NCI-H526 treated with DMSO at 0.1 percent for 48 hours (cell line): ENCODE results near the gene IL15RA.
"Not testable (repeated sequence)": the region's sequence is repeated elsewhere in the genome, so short reads cannot be mapped to it uniquely, and the experiment has no call there.

Experiments used
- DNase-seq: peaks from one replicate; lab custom pipeline; 2025; lab: John Stamatoyannopoulos, UW

IL15RA gene

DNA sequence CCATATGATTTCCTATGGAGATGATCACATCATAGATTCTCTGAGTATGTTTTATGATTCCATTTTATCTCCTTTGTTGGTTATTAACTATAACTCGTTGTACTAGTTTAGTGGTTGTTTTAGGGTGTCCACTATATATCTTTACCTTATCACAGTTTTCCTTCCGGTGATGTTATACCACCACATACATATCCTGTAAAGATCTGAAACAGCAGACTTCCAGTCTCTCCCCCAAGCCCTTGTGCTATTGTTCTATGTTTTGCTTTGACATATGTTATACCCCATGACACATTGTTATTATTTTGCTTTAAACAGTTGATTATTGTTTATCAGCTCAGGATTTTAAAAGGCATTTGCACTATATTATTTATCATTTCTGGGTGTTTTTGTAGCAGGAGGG lies 7.3 kb downstream of the IL15RA start:
- no peak for DNase-seq

DNA sequence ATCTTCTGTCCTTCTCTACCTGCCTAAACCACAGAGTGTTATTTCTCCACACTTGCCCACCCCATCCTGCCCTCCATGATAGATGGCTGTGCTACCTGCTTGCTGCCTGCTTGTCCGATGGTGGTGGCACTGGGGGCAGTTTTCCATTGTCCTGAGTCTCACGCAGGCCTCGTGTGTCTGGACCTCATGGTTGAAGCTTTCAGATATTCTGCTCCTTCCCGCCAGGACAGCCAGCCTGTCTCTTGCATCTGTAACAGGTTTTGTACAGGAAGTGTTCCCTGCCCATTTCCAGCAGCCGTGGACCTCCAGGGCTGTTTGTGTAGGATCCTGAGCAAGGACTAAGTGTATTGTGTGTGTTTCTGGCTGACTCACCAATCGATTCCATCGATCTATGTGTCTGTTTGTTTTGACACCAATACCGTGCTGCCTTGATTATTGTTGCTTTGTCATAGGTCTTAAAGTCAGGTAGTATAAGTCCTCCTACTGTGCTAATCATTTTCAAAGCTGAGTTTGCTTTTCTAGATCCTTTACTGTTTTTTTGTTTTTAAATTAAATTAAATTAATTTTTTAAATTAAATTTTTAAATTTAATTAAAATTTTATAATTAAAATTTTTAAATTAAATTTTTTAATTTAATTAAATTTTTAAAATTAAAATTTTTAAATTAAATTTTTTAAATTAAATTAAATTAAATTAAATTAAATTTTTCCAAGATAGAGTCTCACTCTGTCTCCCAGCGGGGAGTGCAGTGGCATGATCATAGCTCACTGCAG lies 8.5 kb downstream of the IL15RA start:
- no peak for DNase-seq

DNA sequence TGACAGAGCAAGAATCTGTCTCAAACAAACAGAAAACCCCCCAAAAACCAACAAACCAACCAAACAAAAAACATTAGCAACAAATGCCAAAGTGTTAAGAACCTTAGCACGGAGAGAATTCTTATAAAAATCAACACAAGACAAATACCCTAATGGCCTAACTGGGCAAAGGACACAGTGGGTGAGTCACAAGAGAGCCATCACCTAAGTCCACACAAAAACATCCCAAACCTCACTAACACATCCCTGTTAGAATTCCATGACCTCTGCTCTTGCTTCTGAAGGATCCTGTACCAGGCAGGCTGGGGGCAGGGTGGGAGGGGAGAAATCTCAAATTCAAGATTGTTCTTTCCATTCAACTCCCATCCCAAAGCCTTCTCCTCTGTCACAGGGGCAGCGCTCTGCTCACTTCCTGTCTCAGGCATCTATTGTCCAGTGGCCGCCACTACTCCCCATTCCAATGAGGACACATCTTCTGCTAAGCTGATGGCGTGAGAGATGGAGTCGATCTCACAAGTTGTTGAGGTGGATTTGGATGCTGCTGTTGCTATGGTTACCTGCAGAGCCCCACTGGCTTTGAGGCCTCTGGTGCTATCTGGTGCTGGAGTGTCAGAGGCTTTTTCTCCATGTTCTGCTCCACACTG lies 9.2 kb downstream of the IL15RA start:
- DNase-seq, result no peak

DNA sequence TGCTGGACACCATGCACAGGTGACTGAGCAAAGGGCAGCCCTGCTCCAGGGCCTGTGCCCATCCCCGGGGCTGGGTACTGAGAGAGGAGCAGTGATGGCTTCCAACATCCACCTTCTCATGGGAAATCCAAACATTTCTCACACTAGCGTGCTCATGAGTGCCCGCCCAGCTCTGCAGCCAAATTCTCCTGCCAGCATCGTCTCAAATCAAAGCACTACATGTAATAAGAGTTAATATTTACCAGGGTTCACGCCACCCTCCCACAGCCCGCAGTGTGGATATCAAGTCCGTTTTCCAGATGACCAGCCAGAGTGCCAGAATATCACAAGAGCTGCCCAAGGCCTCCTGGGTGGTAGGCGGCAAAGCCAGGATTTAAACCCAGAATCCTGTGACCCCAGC lies 12.1 kb downstream of the IL15RA start:
- DNase-seq, result no peak

DNA sequence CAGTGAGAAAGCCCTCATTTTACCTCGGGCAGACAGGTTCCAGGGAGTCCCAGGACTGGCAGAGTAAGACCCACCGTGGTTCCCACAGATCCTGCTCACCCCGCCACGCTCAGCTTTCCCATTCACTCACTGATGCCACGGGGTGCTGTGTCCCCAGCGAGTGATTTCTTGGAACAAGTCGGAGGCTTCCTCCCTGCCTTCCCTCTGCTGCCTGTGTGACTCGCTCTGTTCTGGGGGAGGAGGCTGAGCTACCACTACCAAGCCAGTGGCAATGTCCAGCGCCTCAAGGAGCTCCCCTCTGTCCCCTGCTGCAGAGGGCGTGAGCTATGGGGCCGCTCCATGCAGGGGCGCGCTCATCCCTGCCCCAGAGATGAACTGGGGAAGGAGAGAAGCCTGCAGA lies 12.6 kb downstream of the IL15RA start:
- no peak for DNase-seq

DNA sequence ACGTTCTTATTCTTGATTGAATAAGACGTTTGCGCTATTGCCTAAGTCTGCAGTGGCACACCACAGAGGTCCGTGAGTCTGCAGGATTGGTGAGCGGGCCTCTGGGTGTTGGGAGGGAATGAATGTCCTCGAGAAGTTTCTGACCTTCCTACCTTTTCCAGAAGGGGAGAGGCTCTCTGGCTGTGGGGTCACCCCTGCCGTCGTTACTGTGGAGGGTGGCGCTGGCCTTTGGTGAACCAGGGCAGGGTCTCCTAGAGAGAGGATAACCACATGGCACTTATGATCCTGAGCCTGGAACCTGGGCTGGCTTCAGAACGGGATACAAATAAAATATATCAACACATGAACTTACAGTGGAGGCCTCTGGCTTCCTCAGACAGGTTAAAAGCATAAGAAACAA lies 13.8 kb downstream of the IL15RA start:
- no peak for DNase-seq

DNA sequence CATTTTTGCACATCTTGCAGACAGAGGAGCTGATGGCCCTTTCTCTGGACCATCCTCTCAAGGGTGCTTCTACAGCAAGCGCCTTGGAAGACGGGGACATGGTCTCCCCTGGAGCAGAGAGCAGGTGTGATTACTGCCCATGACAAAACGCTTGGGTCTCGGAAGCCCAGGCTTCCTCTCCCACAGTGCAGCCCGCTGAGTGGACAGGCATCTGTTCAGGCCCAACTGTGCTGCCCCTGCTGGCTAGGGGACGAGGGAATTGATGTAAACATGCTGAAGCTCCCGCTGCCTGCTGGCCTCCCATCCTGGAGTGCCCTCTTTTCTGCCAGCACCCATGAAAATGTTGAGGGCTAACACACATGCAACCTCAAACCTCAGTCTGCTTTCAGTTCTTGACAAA lies 14.3 kb downstream of the IL15RA start:
- no peak for DNase-seq

DNA sequence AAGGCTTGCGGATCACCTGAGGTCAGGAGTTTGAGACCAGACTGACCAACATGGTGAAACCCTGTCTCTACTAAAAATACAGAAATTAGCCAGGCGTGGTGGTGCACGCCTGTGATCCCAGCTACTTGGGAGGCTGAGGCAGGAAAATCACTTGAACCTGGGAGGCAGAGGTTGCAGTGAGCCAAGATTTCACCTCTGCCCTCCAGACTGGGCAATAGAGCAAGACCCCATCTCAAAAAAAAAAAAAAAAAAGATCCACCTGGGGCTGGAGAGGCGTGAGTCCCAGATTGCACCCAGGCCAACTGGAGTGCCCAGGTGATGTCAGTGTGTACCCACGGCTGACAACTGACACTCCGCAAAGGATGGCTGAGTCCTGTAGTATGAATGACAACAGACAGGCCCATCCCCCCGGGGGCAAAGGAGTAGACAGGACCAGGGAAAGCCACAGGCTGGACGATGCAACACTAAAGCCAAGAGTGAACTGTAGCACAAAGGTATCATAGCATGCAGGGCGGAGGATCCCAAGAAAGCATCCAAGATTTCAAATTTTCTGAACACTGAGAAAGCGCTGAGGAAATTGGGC lies 14.9 kb downstream of the IL15RA start:
- not testable (repeated sequence) for DNase-seq

DNA sequence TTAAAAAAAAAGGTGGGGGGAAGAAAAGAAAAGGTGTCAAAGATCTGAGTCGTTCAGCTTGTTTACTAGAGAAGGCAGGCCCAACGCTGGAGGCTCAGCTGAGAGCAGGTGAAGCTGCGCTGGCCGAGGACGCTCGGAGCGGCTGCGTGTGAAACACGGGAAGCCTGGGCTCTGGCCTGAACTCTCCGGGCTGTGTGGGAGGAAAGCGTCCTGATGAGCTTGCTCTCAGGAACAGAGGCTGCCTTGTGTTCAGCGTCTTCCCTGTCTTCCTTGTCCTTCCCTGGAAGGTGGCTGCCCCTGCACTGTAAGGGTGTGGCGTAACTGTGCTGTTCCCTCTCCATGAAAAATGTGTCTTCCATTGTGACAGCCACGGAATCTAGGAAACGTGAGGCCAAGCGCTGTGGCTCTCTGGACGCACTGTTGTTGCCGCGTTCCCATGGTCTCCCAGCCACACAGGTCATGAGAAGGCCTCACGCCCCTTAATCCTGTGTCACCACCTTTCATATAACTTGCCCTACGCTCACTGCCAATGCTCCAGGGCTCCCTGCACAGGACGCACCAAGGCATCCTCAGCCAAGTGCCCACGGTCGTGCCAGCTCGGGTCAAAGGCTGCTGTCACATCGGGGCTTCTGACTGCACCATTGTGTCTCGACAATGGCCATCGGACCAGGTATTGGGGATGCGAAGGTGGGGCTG lies 15.8 kb downstream of the IL15RA start:
- DNase-seq, result no peak

DNA sequence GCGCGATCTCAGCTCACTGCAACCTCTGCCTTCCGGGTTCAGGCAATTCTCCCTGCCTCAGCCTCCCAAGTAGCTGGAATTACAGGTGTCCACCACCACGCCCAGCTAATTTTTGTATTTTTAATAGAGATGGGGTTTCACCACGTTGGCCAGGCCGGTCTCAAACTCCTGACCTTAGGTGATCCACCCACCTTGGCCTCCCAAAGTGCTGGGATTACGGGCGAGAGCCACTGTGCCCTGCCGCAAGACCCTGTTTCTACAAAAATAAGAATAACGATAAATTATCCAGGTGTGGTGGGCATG lies 16.4 kb downstream of the IL15RA start:
- not testable (repeated sequence) for DNase-seq

DNA sequence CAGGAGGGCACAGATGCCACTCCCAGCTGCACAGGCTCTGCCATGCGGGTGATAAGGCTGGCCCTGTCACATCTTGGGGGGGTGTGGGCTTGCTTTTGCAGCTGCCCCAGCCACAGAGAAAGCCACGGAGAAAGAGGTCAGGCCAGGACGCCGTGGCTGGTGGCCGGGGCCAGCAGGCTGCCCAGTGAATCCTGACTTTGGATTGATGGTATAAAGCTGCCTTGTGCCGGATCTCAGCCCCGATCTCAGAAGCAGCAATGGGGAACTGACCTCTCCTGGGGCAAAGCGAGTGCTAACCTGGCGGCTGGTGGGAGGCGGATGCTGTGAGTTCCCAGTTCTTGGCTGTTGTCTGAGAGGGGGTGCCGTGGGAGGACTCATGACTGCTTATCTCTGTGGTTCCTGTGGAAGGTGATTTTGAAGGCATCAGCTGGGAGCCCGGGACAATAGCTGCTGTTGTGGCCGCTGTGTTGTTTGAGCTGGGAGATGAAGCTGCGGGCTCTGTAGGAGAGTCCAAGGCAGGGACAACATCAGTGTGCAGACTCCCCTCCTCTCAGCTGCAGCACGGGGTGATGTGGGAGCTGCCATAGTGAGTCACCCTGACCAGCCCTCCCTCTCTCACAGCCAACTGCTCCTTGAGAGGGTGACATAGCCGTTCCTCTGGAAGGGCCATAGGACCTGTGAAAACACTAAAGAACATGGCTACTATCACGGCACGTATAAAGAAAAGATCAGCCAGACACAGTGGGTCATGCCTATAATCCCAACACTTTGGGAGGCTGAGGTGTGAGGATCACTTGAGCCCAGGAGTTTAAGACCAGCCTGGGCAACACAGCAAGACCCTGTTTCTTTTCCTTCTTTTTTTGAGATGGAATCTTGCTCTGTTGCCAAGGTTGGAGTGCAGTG lies 17.0 kb downstream of the IL15RA start:
- DNase-seq, result no peak

DNA sequence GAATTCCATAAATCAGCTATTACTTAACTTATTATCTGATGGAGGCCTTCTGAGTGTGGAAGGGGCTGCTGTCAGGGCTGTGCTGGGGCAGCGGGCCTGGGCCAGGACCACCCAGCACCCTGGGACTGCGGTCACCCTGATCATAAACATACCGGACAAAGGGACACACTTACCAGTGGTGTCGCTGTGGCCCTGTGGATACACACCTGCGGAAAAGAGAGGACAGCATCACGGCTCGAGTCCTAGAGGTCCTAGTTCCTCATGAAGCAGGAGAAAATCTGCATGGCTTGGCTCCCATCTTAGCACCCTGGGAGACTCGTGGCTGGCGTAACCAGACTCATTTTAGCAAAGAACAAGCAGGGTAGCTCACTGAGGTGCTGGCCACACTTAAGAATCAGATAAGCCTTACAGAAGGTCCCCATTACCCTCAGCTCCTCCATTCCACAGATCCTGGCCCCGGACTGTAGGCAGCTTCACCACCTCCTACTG lies 17.7 kb downstream of the IL15RA start:
- DNase-seq, result no peak

DNA sequence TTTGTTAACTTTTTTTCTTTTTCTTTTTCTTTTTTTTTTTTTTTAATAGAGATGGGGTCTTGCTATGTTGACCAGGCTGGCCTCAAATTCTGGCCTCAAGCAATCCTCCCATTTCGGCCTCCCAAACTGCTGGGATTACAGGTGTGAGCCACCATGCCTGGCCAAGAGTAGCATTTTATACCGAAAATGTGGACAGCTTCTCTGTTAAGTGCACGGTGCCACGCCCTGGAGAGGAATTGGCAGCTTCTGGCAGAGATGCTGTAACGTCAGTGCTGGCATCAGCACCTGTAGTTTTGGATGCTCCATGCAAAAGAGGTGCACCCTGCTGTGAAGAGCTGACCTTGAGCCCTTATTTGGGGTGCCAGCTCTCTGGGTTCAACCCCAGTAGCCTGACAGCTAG lies 18.2 kb downstream of the IL15RA start:
- DNase-seq, result no peak

DNA sequence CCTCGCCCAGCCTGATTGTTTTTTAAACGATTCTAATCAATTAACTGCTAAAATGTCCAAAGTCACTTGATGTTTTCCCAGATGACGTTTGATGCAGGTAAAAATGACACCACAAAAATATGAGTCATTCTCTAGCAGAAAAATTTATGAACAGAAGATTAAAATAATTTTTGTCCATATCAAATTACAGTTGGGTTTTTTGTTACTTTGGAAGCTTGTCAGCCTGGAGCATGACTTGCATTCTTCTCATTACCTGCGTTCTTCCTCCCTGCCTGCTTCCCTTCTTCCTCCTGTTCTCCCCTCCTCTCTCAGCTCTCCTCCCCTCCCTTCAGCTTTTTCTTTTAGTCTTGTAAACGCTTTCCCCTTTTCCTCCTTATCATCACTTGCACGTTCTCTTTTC lies 18.7 kb downstream of the IL15RA start:
- no peak for DNase-seq

DNA sequence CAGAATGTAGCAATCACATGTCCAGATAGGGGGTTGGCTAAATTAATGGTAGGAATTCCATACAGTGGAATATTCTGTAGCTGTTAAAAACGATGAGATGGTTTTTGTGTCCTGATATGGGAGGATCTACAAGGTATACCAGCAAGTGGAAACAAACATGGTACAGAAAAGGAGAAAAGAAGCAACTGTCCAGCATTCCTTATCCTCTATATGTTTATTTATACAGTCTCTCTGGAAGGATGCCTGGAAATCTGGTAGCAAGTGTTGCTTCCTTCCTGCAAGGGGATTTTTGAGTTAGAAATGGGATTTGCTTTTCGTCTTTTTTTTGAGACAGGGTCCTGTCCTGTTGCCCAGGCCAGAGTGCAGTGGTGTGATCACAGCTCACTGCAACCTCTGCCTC lies 19.3 kb downstream of the IL15RA start:
- DNase-seq, result no peak

DNA sequence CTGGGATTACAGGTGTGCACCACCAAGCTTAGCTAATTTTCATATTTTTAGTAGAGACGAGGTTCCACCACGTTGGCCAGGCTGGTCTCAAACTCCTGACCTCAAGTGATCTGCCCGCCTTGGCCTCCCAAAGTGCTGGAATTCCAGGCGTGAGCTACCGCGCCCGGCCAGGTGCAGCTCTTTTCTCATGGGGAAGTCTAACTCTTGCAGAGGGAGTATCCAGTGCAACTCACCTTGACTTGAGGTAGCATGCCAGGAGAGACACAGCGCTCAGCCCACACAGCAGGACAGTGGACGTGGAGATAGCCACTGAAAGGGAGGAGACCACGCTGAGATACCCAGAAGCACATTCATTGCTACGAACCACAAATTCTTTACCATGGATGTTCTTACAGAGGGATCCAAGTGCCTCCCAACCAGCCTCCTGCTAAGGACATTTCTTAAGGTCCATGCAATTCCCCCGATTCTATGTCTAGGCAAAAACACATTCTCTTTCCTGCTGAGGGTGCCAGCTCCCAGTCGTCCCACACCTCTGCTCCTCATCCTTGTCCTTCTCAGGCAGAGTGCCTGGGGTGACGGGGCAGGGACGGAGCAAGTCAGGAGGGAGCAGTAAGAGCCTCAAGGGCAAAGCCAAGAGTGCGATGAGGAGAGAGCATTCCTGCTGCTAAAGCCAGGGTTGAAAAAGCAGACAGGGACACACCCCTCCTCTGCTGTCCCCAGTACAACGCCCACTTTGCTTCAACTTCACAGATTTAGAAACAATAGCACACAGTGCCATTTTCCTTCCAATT lies 21.0 kb downstream of the IL15RA start:
- DNase-seq, result no peak

DNA sequence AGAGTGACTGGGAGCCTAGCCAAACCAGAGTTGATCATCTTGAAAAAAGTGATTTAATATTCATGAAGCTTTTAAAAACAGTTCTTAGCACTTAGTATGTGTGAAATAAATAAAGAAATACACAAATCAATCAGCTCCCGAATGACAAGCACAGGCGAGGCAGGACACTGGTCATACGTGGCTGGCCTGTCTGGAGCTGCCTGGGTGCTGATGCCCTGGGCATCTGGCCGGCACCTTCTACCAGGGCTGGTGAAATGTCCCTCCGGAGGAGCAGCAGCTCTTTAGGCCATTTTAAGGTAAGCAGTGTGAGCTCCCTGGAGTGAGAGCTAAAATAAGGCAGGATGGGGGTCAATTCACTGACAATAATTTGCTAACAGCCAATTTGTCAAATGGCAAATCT lies 23.7 kb downstream of the IL15RA start:
- no peak for DNase-seq

DNA sequence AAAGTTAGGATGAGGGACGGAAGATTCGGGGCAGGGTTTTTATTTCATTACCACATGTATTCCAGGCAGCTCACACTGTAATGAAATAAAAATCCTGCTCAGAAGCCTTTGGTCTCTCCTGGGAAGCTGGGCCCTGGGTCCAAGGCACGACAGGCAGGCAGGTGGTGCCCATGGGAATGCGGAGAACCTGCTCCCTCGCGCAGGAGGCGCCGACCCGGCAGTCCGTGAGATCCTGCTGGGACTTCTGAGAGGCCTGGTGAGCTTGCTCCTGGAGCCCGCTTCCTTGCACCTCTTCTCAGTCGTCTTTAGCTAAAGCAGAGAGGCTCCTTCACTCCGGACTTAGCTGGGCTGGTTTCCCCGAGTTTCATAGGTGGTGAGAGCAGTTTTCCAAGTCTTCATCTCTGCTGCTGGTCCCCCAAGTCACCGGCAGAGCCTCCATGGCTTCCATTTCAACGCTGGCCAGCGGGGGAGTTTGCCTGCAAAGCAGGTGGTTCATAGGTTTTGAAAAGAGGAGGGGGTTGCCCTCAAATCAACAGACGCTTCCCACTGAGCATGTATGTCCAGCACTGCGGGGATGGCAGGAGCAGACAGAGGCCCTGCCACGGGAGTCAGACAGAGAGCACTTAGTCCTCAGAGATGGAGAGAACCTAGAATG lies 24.5 kb downstream of the IL15RA start:
- no peak for DNase-seq

DNA sequence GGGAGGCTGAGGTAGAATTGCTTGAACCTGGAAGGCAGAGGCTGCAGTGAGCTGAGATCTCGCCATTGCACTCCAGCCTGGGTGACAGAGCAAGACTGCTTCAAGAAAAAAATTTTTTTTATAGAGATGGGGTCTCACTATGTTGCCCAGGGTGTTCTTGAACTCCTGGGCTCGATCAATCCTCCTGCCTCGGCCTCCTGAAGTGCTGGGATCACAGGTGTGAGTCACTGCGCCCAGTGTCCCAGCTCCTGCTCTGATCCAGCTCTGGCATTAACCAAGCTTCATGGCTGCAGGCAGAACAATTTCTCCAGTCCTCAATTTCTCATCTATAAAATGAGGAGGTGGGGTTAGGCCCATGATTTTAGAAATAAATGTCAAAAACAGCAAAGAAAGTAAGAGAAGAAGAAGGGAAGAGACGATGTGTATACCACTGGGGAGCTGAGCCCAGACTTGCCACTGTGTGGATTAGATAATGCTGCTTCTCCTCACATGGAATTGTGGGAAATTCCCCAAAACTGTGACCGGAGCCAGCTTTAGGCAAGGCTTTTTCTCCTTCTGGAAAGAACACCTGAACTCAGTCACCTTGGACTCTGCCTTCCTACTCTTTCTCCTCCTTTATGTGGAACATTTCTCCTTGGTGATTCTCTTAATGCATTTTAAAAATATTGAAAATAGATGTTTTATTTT lies 25.5 kb downstream of the IL15RA start:
- no peak for DNase-seq

DNA sequence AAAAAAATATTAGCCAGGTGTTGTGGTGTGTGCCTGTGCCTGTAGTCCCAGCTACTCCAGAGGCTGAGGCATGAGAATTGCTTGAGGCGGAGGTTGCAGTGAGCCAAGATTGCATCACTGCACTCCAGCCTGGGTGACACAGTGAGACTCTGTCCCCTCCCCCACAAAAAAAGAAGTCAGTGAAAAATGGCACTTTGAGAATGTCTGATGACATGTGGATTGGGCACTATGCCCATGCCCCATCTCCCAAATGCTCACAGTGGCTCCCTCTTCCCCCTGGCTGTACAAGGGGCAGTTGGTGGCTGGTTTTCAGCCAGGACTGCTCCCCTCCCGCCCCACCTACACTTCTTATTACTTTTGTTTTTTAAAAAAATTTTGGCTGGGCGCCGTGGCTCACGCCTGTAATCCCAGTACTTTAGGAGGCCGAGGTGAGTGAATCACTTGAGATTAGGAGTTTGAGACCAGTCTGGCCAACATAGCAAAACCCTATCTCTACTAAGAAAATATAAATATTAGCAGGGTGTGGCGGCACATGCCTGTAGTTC lies 26.1 kb downstream of the IL15RA start:
- no peak for DNase-seq
